GM19351 (cell line): ENCODE results near the gene KCNN3.

Experiments used
- ATAC-seq: cut with Tn5 transposase; IDR thresholded peaks from one replicate; pipeline ENCODE4 v1.9.1; 2021; ENCODE audit warnings: mild to moderate bottlenecking, moderate library complexity; ENCODE audit not compliant: unreplicated experiment

The KCNN3 gene

DNA sequence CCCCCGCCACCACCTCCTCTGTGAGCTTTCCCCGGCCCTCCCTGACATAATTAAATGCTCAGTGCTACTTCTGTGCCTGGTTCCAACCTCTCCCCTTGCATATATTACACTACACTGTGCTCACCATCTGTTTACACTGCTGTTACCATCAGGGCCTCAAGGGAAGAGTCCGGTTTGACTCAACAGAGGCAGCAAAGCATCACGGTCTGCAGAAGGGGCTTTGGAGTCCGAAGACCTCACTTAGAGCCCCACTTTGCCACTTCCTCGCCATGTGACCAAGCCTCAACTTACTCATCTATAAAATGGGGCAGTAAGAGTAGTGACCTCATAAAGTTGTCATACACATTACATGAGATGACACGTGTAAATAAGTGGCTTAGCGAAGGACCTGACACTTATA is 27.4 kb downstream of the KCNN3 start:
- ATAC-seq: no peak

DNA sequence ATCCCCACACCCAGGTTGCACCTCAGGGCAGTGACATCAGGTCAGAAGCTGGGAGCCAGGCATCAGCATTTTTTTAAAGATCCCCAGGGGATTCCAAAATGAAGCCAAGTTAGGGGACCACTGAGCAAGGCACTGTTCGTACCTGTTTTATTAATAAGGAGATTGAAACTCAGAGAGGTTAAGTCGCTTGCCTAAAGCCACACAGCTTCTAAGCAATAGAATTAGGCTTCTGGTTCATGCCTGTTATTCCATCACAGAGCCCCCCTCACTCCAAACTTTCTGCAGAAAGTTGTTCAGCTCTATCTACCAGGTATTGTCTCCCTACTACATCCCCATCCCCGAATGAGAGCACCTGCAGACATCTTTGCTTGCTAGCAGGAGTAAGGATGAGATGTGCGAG is 28.7 kb downstream of the KCNN3 start:
- no peak for ATAC-seq

DNA sequence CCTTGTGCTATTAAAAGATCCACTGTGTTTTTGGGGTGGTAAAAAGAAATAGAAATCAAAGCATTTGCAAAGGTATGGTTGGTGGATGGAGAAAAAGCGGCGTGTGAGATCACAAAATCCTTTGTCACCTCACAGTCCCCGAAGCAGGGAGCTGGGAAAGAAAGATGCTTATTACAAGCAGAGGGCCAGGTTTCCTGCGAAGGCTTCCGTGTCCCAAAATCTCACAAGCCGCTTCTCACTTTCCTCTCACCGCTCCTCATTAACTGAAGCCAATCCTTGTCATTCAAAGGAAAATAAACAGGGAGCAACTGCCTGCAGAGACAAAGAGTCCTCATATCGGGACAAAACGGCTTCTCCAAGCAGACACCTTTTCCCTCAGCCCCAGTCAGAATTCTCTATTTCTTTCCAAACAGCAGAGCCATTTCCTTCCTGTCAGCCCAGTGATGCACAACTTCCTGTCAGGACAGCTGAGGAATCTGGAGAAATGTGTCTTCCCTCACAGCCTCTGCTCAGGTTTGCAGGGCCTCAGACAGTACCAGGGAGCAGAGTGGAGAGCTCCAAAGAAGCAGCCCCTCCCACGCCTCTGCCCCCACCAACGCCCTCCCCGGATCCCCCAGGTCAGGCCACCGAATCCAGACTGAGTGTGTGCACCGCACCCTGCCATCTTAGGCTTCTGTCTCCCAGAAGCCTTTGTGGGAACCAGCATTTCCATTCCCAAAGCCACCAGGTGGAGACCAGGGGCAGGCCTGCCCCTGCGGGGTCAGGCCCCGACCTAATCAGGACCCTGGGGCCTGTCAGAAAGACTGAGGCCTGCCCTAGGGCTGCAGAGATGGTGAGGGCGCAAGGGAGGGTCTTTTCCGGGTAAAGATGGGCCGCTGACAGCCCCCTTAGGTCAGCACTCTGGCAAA is 29.6 kb downstream of the KCNN3 start:
- ATAC-seq: no peak

DNA sequence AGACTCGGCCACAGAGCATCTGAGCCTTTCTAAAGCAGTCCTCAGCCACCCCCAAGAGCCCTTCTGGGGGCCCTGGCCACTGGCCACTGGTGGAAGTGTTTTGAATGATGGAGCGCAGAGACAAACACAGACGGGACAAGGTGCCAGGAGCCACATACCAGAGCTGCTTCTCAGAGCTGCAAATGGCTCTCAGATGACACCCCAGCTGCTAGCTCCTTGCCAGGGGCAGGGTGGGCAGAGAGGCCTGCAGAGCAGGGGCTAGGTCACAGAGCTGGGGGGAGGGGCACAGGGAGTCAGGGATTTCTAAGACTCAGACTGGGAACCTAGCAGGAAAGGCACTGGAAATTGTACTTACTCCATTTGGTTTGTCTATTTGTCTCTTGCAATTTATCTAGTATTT is 30.4 kb downstream of the KCNN3 start:
- no peak for ATAC-seq

DNA sequence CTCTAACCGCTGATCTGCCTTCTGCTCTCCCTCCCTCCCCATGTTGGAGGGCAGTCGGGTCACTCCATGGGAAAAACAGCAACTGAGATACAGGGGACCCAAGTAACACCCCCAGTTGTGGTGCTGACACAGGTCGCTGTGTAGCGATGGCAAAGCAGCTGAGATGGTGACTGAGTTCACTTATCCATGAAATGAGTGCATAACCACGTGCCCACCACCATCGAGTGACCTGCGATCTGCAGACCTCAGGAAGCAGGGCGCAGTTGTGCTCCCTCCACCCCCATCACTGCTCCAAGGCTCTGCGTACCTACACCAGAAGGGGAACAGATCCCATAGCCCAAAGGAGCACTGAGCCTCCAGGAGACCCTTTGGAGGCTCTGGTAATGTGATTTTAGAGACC is 31.1 kb downstream of the KCNN3 start:
- no peak for ATAC-seq

DNA sequence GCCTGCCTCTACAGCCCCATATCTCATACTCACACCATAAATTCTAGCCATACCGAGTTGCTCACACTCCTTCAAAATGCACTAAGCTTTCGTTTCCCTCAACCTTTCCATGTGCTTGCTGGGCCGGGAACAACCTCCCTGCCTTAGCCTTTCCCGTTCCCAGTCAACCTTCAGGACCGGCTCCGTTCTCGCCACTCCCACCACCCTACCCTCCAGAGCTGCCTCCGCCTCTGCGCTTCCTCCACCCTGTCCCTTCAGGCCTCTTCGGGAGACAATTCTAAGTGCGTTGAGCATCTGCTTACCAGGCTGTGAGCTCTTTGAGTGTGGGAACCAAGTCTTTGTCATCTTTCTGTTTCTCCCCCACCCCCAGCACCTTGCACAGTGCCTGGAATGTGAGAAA is 31.6 kb downstream of the KCNN3 start:
- ATAC-seq: no peak

DNA sequence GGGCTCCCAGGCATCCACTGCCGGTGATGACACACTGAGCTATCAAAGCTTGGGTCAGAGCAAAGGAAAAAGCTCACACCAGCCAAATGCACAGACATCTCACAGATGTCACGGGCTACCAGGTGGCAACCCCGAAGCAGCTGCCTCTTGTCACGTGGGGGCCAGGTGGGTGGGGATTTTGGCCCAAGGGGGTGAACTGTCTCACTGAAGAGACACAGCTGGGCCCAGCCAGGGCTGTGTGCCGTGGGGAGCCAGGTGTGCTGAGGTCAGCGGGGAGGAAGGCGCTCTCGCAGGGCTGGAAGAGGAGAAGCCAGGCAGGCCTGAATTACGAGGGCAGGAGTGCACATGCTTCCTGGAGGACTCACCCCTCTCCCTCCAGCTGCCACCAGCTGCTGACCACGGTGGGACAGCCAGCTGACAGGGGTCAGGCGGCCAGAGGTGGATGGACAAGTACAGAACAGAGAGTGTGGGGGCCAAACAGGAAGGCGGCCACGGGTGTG is 32.4 kb downstream of the KCNN3 start:
- ATAC-seq: no peak

DNA sequence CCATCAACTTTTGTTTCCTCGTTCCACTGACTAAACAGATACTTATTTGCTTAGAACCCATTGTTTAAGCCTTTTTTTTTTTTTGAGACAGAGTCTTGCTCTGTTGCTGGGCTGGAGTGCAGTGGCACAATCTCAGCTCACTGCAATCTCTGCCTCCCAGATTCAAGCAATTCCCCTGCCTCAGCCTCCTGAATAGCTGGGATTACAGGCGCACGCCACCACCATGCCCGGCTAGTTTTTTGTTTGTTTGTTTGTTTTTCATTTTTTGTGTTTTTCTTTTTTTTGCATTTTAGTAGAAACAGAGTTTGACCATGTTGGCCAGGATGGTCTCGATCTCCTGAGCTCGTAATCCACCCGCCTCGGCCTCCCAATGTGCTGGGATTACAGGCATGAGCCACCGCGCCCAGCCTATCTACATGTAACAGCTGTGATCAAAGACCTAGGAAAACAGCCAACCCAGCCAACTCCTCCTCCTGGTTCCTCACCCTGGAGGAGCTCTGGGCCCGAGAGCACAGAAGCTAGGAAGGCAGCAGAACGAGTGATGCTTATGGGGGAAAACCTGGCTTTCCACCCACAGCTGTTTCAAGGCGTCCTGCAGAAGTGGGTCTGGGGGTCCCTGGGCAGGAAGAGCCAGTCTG is 32.9 kb downstream of the KCNN3 start:
- ATAC-seq: no peak

DNA sequence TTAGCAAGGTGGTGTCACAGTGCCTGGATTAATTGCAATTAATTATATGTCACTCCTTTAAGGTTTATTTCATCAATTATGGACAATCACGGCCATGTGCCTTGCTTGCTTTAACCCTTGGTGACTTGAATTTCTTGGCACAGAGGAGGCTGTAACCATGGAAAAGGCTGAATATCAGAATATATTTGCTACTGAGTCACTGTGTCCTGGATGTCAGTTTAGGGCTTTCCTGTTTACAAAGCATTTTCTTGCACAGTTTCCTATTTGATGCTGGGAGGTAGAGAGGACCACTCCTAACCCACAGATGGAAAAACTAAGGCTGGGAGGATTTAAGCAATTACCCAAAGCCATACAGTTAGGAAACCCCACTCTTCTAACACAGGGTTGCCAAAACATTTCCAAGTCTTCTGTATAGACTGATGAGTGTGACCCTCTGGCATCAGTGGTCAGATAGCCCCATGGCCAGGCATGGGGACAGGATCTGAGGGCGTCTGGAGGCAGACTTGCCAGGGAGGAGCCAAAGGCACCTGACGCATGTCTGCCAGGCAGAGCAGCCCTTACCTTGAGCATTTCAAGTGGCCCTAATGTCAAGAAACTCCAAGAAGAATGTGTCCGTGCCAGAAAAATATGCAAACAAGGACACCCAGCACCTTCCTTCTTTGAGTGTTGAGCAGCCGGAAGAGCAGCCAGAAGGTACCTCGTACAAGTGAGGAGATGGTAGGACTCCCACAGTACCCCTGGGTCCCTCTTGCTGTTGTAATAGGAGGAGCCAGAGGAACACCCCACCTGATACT is 34.4 kb downstream of the KCNN3 start:
- no peak for ATAC-seq

DNA sequence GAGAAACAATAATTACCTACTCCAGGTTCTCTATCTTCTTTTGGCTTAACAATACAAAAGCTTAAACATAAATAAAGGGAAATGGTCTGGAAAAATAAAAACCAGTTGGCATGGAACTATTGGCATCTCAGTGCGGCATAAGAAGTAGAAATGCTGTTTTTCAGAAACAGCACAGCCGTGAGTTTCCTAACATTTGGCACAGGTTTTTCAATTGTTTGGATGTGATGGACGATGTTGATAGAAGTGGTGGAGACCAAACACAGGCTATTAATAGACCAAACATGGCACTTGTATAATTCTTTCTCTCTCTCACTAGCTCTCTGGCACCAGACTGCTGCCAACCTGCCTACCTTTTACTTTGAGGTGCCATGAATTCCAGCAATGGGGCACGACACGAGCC is 36.2 kb downstream of the KCNN3 start:
- no peak for ATAC-seq

DNA sequence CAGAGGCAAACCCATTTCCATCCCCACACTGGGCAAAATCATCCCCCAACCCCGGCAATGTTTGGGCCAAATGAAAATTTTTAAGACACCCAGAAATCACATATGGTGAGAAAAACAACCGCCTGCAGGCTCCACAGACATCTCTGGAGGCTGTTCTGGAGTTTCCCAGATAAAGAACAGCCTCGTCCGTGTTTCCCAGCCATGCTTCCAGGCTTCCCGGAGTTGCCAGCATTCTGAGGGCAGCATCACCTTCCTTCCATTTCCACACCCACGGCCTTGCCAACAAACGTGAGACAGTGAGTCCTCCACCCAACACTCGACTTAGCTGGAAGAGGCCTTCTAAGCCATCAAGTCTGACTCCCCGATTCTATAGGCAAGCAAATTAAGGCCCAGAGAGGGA is 36.9 kb downstream of the KCNN3 start:
- no peak for ATAC-seq

DNA sequence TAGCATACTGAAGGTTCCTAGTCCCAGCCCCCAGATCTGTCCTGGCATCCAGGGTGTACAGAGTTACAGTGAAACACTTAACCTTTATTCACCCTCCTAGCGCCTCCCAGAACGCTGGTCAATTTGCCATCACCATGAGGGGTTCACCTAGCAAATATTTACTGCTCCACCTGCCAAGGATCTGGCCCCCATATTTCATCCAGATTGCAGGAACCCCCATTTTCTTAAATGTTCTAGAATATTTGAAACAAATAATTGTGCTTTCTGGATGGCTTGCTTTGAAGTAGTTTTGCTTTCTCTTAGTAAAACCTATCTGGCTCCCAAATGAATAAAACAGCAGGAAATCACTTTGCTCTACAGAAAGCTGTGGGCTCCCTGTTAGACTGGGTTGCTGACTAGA is 37.7 kb downstream of the KCNN3 start:
- no peak for ATAC-seq

DNA sequence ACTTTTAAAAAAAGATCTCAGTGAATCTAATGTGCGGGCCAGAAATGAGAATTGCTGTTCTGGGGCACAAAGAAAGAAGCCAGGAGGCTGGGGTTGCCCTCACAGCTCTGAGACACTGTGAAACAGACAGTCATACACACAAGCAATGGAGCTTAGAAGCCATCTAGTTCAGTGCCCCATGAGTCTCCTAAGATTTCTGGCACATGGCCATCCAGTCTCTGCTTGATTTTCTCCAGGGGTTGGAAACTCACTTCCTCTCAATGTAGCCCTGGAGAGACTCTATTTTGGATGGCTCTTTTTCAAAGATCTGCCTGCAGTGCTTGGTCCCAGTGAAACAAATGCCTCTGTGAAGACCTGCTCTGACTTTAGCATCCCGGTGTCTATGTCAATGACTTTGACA is 38.6 kb downstream of the KCNN3 start:
- no peak for ATAC-seq

DNA sequence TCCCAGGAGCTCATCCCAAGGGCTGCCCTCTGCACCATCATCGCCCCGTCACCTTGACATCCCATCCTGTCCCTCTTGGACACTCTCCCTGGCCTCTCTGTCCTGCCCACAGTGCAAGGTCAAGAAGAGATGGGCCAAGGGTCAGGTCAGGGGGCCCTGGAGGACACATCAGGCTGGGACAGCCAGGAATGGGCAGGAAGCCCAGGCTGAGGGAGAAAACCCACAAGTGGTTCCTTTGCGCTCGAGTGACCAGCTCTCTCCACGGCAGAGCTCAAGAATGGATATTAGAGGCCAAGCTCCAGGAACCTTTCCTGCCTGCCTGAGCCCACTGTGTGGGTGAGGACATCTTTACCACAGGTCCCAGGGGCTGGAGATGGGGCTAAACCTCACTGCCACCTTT is 41.0 kb downstream of the KCNN3 start:
- no peak for ATAC-seq

DNA sequence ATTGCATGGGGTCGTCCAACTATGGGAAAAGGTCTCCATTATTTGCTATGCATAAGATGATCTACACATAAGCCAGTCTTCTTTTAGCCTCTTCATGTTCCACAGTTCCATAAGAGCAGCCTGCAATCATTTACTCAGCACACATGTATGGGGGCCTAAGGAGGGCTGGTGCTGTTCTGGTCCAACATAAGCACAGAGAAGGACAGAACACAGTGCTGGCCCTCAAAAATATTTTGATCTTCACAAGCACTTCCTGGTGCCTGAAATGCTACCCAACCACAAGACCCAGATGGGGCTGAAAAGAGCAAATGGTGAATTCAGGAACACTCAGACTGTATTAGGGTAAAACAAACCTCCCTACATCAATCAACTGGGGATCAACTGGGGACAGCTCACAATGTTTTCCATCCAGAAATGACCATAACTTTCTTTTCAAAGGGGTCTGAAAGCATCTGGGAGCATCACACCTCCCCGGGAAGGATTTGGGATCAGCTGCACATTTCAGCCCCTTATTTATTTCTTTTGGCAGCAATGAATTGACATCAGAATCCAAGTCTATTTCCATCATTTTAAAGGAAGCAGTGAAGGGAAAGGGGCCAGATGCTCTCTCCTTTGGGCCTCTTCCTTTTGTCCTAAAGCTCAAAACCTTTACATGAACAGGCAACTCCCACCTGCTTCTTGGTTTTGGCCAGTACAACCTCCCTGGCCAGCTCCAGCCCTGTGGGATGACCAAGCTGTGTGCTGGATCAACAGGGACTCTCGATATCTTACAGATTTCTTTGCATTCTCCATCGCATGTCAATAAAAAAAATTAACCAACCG is 45.7 kb downstream of the KCNN3 start:
- no peak for ATAC-seq

DNA sequence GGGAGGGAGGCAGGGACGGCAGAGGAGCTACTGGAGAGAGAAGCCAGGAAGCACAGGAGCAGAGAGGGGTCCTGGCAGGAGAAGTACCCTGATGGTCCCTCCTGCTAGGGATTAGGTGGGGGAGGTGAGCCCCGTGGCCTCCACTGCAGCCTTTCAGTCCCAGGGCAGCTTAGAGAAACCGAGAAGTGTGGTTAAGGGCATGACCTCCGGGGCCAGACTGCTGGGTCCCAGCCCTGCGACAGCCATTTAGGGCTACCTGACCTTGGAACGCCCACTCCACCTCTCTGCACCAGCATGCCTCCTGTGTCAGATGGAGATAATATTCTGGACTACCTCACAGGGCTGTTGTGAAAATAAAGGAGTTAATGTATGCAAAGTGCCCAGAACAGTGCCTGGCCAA is 47.4 kb downstream of the KCNN3 start:
- ATAC-seq: peak; percentile 74

DNA sequence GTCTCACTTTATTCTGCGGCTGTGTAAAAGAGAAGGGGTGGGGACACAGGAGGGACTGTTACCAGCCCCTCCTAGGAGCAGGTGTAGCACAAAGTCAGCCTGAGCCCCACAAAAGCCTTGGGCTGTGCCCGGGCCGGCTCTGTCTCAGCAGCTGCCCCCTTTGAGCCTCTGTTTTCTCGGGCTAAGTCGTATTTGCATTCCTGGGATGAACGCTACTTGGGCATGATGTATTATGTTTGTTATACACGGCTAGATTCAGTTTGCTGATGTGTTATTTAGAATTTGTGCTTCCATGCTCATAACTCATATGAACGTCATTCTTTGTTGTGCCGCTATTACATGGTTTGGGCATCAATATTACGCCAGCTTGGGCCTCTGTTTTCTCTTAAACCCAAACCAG is 47.8 kb downstream of the KCNN3 start:
- no peak for ATAC-seq

DNA sequence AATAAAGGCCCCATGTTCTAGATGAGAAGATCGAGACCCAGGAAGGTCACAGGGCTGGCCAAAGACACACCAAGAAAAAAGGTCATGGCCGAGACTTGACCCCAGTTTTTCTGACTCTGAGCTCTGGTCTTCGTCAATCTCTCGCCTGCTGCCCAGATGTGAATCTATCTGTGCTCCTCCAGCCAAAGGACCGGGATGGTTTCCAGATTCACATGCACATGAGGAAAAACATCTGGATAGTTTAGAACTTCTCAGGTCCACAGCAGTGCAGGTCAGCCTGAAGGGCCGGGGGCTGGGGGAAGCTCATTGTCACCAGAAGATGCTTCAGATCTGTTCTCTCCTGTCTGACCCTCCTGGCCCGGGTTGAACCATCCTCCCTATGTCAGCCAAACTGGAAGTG is 49.0 kb downstream of the KCNN3 start:
- no peak for ATAC-seq

DNA sequence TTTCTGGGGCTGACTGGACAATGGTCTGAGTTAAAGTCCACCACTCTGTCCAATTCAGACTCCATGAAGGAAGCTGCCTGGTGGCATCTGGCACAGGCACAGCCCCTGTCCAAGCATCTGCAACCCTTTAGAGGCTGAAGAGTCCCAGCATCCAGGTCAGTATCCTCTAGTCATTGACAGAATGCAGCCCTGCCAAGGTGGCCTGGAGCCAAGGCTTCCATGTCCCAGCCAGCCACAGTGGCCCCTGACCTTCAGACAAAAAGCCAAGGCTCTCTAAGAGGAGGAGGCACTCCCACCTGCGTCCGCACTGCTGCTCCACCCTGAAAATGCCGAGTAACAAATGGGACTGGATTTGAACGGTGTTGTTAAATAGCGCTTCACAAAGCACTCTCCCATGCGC is 49.4 kb downstream of the KCNN3 start:
- no peak for ATAC-seq
